ENCODE data around the gene NPBWR2.

The NPBWR2 gene

GRCh38 chr20:64116541-64117431 lies 9.4 kb upstream of the NPBWR2 start:
- no peak for DNase-seq (ENCODE audit: low read depth in 3 of 3)

GRCh38 chr20:64116016-64116415 lies 8.7 kb upstream of the NPBWR2 start:
- no peak for DNase-seq (ENCODE audit: low read depth in 3 of 3)

GRCh38 chr20:64115171-64115911 lies 8.0 kb upstream of the NPBWR2 start:
- DNase-seq (ENCODE audit: low read depth in 3 of 3) = no peak

- no peak for DNase-seq (ENCODE audit: low read depth in 3 of 3)
These were observed 7.1 kb upstream of the NPBWR2 start for GRCh38 chr20:64114356-64114971.

- DNase-seq (ENCODE audit: low read depth in 3 of 3) = no peak
These were observed 6.5 kb upstream of the NPBWR2 start for GRCh38 chr20:64113796-64114355.

GRCh38 chr20:64113444-64113775 lies 6.0 kb upstream of the NPBWR2 start:
- no peak for DNase-seq (ENCODE audit: low read depth in 3 of 3)

GRCh38 chr20:64112691-64113443 lies 5.5 kb upstream of the NPBWR2 start:
- DNase-seq (ENCODE audit: low read depth in 3 of 3) = no peak

GRCh38 chr20:64111841-64112641 lies 4.7 kb upstream of the NPBWR2 start:
- no peak for DNase-seq (ENCODE audit: low read depth in 3 of 3)

GRCh38 chr20:64110411-64111068 lies 3.2 kb upstream of the NPBWR2 start:
- no peak for DNase-seq (ENCODE audit: low read depth in 3 of 3)

- DNase-seq (ENCODE audit: low read depth in 3 of 3) = no peak
These were observed 2.5 kb upstream of the NPBWR2 start for GRCh38 chr20:64109831-64110391.

- DNase-seq (ENCODE audit: low read depth in 3 of 3) = no peak
These were observed 1.6 kb upstream of the NPBWR2 start for GRCh38 chr20:64108731-64109681.

GRCh38 chr20:64107736-64108457 lies 532 bp upstream of the NPBWR2 start:
- no peak for DNase-seq (ENCODE audit: low read depth in 3 of 3)

- DNase-seq (ENCODE audit: low read depth in 3 of 3) = no peak
These were observed 867 bp downstream of the NPBWR2 start for GRCh38 chr20:64106435-64106961.

GRCh38 chr20:64105846-64106434 lies 1.4 kb downstream of the NPBWR2 start:
- no peak for DNase-seq (ENCODE audit: low read depth in 3 of 3)

- no peak for DNase-seq (ENCODE audit: low read depth in 3 of 3)
These were observed 2.5 kb downstream of the NPBWR2 start for GRCh38 chr20:64104667-64105451.

GRCh38 chr20:64103871-64104666 lies 3.3 kb downstream of the NPBWR2 start:
- DNase-seq (ENCODE audit: low read depth in 3 of 3) = no peak
